K562 (cell line): ENCODE data around the gene MAST4. TPM values are rescaled to one million over a fixed set of nuclear protein-coding genes. Genes with fewer than 3 reads are reported as not detected.

Experiments used
- ATAC-seq: fragments of 200-7000 bp; cut with Tn5 transposase; 3 replicates; pipeline ENCODE4 v1.9.1; 2020; ENCODE audit warnings: moderate library complexity
- BruUV-seq: library from RNA; stranded (reverse); fragments of 400-500 nt; replicated peaks from 2 replicates; lab custom pipeline; 2021; lab: Mats Ljungman, UMichigan
- CTCF ChIA-PET: fragments of 300-600 bp; formaldehyde crosslinking; extraction: SDS; loops from one replicate; lab custom pipeline; 2021; ENCODE audit warnings: low intra/inter-chr PET ratio; lab: Yijun Ruan, JAX
- POLR2A ChIA-PET: fragments of 300-600, 350-650 bp; sonication (Branson Sonifier 250); formaldehyde crosslinking; extraction: SDS; loops from one replicate; lab custom pipeline; 2021; ENCODE audit warnings: antibody characterized with exemption, inconsistent platforms; lab: Yijun Ruan, JAX
- DNase-seq, 4 experiments: peaks; one replicate each; pipeline versions ENCODE4 v3.0.0 to v3.0.0-alpha.2; 2011 to 2018; ENCODE audit warnings: low spot score in 3 of 4, mixed read lengths in 3 of 4; ENCODE audit errors: extremely low read depth in 1 of 4
- FAIRE-seq: peaks from 2 replicates; lab custom pipeline; 2011; peaks lifted over from hg19 to GRCh38; lab: Jason Lieb, UNC
- H2AFZ ChIP-seq: 2 replicates; pipeline ENCODE4 v1.6.0; 2011; ENCODE audit warnings: low read depth, low read length, control low read depth, inconsistent platforms
- H3K27ac ChIP-seq: fragments of 200-600 bp; 3 replicates; pipeline ENCODE4 v1.8.0; 2011; ENCODE audit warnings: low read depth, mild to moderate bottlenecking, control low read depth, inconsistent platforms, low read length, moderate library complexity, mixed read lengths; ENCODE audit errors: extremely low read depth
- H3K27me3 ChIP-seq, 2 experiments: fragments of 300-600 bp in 1 of 2; 2 replicates in 1 of 2; 3 replicates in 1 of 2; pipeline versions ENCODE4 v1.6.0 to v1.8.0; 2011; ENCODE audit warnings: inconsistent platforms in 2 of 2, low read length in 2 of 2, mild to moderate bottlenecking in 1 of 2, mixed read lengths in 1 of 2, moderate library complexity in 1 of 2; ENCODE audit not compliant: control insufficient read depth in 2 of 2, insufficient read depth in 2 of 2
- H3K36me3 ChIP-seq: fragments of 300-600 bp; 3 replicates; pipeline ENCODE4 v1.8.0; 2011; ENCODE audit warnings: mild to moderate bottlenecking, low read length, inconsistent platforms; ENCODE audit not compliant: control insufficient read depth, insufficient read depth
- H3K4me1 ChIP-seq, 2 experiments: fragments of 200-600 bp in 1 of 2; replicated peaks in 1 of 2; 2 replicates in 1 of 2; 3 replicates in 1 of 2; pipeline versions ENCODE4 v1.5.1 to v1.8.0; 2011; ENCODE audit warnings: inconsistent platforms in 2 of 2, low read length in 2 of 2, mild to moderate bottlenecking in 1 of 2, mixed read lengths in 1 of 2, moderate library complexity in 1 of 2; ENCODE audit not compliant: control insufficient read depth in 2 of 2, insufficient read depth in 2 of 2
- H3K4me2 ChIP-seq: 2 replicates; pipeline ENCODE4 v1.6.1; 2011; ENCODE audit warnings: low read length, control low read depth, inconsistent platforms, mixed read lengths; ENCODE audit not compliant: insufficient read depth
- H3K4me3 ChIP-seq: fragments of 200-600 bp; sonication (generic), shearing (Covaris generic); 2 replicates; pipeline ENCODE4 v1.5.1; 2016; ENCODE audit warnings: control low read depth, inconsistent platforms
- H3K79me2 ChIP-seq: fragments of 200-600 bp; 3 replicates; pipeline ENCODE4 v1.8.0; 2011; ENCODE audit warnings: low read length, inconsistent platforms; ENCODE audit not compliant: control insufficient read depth, insufficient read depth
- H3K9ac ChIP-seq, 2 experiments: 2 replicates each; pipeline versions ENCODE4 v1.6.0 to v1.6.1; 2011; ENCODE audit warnings: low read depth in 2 of 2, low read length in 2 of 2, control low read depth in 1 of 2, inconsistent platforms in 1 of 2, mild to moderate bottlenecking in 1 of 2, mixed read lengths in 1 of 2; ENCODE audit not compliant: insufficient read depth in 1 of 2
- H3K9me1 ChIP-seq: one replicate; pipeline ENCODE4 v1.6.0; 2011; ENCODE audit warnings: inconsistent platforms, mild to moderate bottlenecking, low read length, moderate library complexity; ENCODE audit not compliant: control insufficient read depth, insufficient read depth
- H3K9me3 ChIP-seq: replicated peaks from 2 replicates; pipeline ENCODE4 v1.5.1; 2011; ENCODE audit warnings: low read depth, low read length, inconsistent platforms; ENCODE audit not compliant: control insufficient read depth, insufficient read depth
- H4K20me1 ChIP-seq: replicated peaks from 2 replicates; pipeline ENCODE4 v1.6.1; 2011; ENCODE audit warnings: low read length, inconsistent platforms, mixed read lengths; ENCODE audit not compliant: control insufficient read depth, insufficient read depth
- CTCF ChIP-seq, 3 experiments: IDR thresholded peaks in 2 of 3; conservative IDR thresholded peaks in 1 of 3; 2 replicates each; pipeline ENCODE4 v1.5.1; 2011 to 2012; ENCODE audit warnings: low read length in 3 of 3, mild to moderate bottlenecking in 3 of 3, control low read depth in 2 of 3, improper control_type of control experiment in 1 of 3, inconsistent platforms in 1 of 3, low read depth in 1 of 3, mixed read lengths in 1 of 3, moderate library complexity in 1 of 3; ENCODE audit not compliant: insufficient read depth in 2 of 3
- E2F6 ChIP-seq, 2 experiments: IDR thresholded peaks; 2 replicates each; pipeline ENCODE4 v1.6.1; 2011; ENCODE audit warnings: borderline replicate concordance in 1 of 2, control low read depth in 1 of 2, low read depth in 1 of 2, low read length in 1 of 2, mild to moderate bottlenecking in 1 of 2, mixed read lengths in 1 of 2, moderate library complexity in 1 of 2; ENCODE audit not compliant: insufficient read depth in 1 of 2, insufficient read length in 1 of 2, poor library complexity in 1 of 2, severe bottlenecking in 1 of 2; ENCODE audit errors: extremely low read depth in 1 of 2
- NFIC ChIP-seq: fragments of 450-650 bp; IDR thresholded peaks from 2 replicates; pipeline ENCODE4 v1.6.1; 2017; ENCODE audit warnings: mild to moderate bottlenecking, inconsistent platforms
- RAD21 ChIP-seq, 2 experiments: fragments of 250-450 bp in 1 of 2; fragments of 450-650 bp in 1 of 2; sonication (Bioruptor Pico) in 1 of 2; formaldehyde crosslinking in 1 of 2; IDR thresholded peaks in 1 of 2; conservative IDR thresholded peaks in 1 of 2; 2 replicates each; pipeline versions ENCODE4 v1.4.0 to v1.8.0; 2020 to 2022; ENCODE audit warnings: mild to moderate bottlenecking in 2 of 2, moderate library complexity in 1 of 2
- RBM17 ChIP-seq: fragments of 200-400 bp; formaldehyde crosslinking; IDR thresholded peaks from 2 replicates; pipeline ENCODE4 v1.6.1; 2017; ENCODE audit warnings: low read depth, mild to moderate bottlenecking, low read length, borderline replicate concordance
- SMARCE1 ChIP-seq: fragments of 450-650 bp; IDR thresholded peaks from 2 replicates; pipeline ENCODE4 v1.7.1; 2016; ENCODE audit warnings: mild to moderate bottlenecking
- ZNF41 ChIP-seq: fragments of 250-450 bp; sonication (Bioruptor Pico); conservative IDR thresholded peaks from 2 replicates; pipeline ENCODE4 v1.4.0; 2020; ENCODE audit warnings: mild to moderate bottlenecking
- ZNF699 ChIP-seq: fragments of 250-450 bp; sonication (Bioruptor Pico); IDR thresholded peaks from 2 replicates; pipeline ENCODE4 v1.8.0; 2021; ENCODE audit warnings: mild to moderate bottlenecking, moderate library complexity; ENCODE audit not compliant: insufficient replicate concordance
- WGBS: fragments of 100-300 bp; shearing (Covaris generic); methylation state at CpG from one replicate; pipeline ENCODE4 v1.1.6; 2016; ENCODE audit warnings: low coverage, mixed read lengths; ENCODE audit not compliant: insufficient coverage; ENCODE audit errors: missing lambda C conversion rate; 5-methylcytosine and 5-hydroxymethylcytosine counted together
- in situ Hi-C: fragments of 300-500 bp; cut with MboI; formaldehyde crosslinking; loops from 4 replicates; pipeline ENCODE4 v1.15.0; 2018; ENCODE audit warnings: inconsistent platforms, mixed read lengths
- intact Hi-C: fragments of 100-400 bp; cut with micrococcal nuclease; formaldehyde crosslinking; loops from 2 replicates; pipeline ENCODE4 v1.14.2; 2022
- polyA plus RNA-seq, 8 experiments: library from polyadenylated mRNA; depleted of rRNA in 4 of 8; stranded (reverse) in 5 of 8; unstranded in 3 of 8; fragments of >200 nt; fragmentation: Nextera tagmentation in 2 of 8; fragmentation: Illumina TruSeq in 1 of 8; extraction: Ambion mirVana in 2 of 8; extraction: Trizol in 1 of 8; gene quantifications; 2 replicates each; pipeline versions ENCODE4 v1.2.1 to v1.2.3, GENCODE V29; 2011 to 2014; ENCODE audit warnings: inconsistent platforms in 1 of 8, missing spikeins in 1 of 8
- total RNA-seq, 7 experiments: library from RNA; depleted of rRNA in 6 of 7; stranded (reverse); fragments of >200 nt in 6 of 7; fragmentation: Illumina TruSeq in 2 of 7; extraction: Trizol in 2 of 7; gene quantifications; 2 replicates each; pipeline versions ENCODE4 v1.2.1 to v1.2.3, GENCODE V29; 2011 to 2021; ENCODE audit warnings: low replicate concordance in 1 of 7

The MAST4 gene
- total and polyA plus RNA-seq, 9 of the 15 experiments (the other 6 are each of a cell fraction or from before 2014, with no cell fraction given) = 0.88 to 10.1 (median 5.2) TPM

GRCh38 chr5:67149057-67149950 lies 553.1 kb downstream of the MAST4 start (continued):
- TF ChIP-seq ZNF699 (CRISPR knock-in tag) (no peak), E2F6 (IDR thresholded peaks at IDR 0.05; ENCODE audit: borderline replicate concordance in 1 of 2, extremely low read depth in 1 of 2, insufficient read depth in 1 of 2, insufficient read length in 1 of 2, low read depth in 1 of 2, low read length in 1 of 2, poor library complexity in 1 of 2, severe bottlenecking in 1 of 2) (no peak), ZNF41 (no peak), NFIC (peak; percentile 27; the same call in 1 of the 2 replicates), SMARCE1 (0 out of 2 replicates have a peak, but pooled peaks have one; percentile 38)

GRCh38 chr5:67149951-67150523 lies 553.8 kb downstream of the MAST4 start:
- FAIRE-seq (no peak), DNase-seq (peak in 1 of 4 experiments; percentile 9), ATAC-seq (peak; percentile 62; the same call in 1 of the 3 replicates)
- BruUV-seq = no TSS peak
- TF ChIP-seq RAD21 (CRISPR knock-in tag; conservative IDR thresholded peaks at IDR 0.05 in 1 of 2, IDR thresholded peaks at IDR 0.05 in 1 of 2) (peak; percentile 43 to 64; a peak in 3 of 4 replicates), RBM17 (no peak), CTCF (IDR thresholded peaks at IDR 0.05 in 2 of 3, conservative IDR thresholded peaks at IDR 0.05 in 1 of 3; ENCODE audit: insufficient read depth in 2 of 3, low read depth in 1 of 3, low read length in 3 of 3) (peak; percentile 6 to 65 (median 34); a peak in 3 of 6 replicates)
- Histone ChIP-seq H3K4me3 (no peak overlapping the region), H3K9me3 (no peaks in the 10 kb centered on the region), H3K4me2 (no peak overlapping the region), H4K20me1 (no peaks in the 10 kb centered on the region), H3K79me2 (no peaks in the 10 kb centered on the region), H2AFZ (no peak overlapping the region), H3K4me1 (peaks cover 0 to 6% of the 10 kb centered on the region in 2 experiments; a peak in 2 of 5 replicates), H3K27me3 (no peaks in the 10 kb centered on the region), H3K27ac (no peak overlapping the region), H3K9ac (no peak overlapping the region), H3K9me1 (no peaks in the 10 kb centered on the region), H3K36me3 (peaks cover 20% of the 10 kb centered on the region)
- in situ Hi-C loops (loop anchor here (10.0 kb wide), 1 partner anchor 155 kb away; no protein-coding TSS in a partner anchor), intact Hi-C loops (loop anchor here (1.0 to 5.0 kb wide), 2 partner anchors 162 to 338 kb away; no protein-coding TSS in a partner anchor)
- CTCF ChIA-PET = interaction anchor here (0.6 to 1.8 kb wide), 3 partner anchors 162 to 844 kb away, joined by 5 to 8 read pairs (median 5); no protein-coding TSS in a partner anchor
- POLR2A ChIA-PET = interaction anchor here (0.6 to 0.9 kb wide), 2 partner anchors 13 to 1814 kb away, joined by 3 to 4 read pairs; no protein-coding TSS in a partner anchor
- 19% methylated on average over 1 of the region's 1 CpG for WGBS
